LNCaP clone FGC (cell line): Measurements from ENCODE around the gene SLC22A7.
"Not testable (repeated sequence)": the region's sequence is repeated elsewhere in the genome, so short reads cannot be mapped to it uniquely, and the experiment has no call there.

Source experiments
- DNase-seq: peaks from one replicate; pipeline ENCODE4 v3.0.0-alpha.2; 2011; ENCODE audit warnings: low read depth
- H3K4me3 ChIP-seq: 2 replicates; pipeline ENCODE4 v1.5.1; 2011; ENCODE audit warnings: mild to moderate bottlenecking, low read depth, low read length, control low read depth
- TF ChIP-seq, protein P1 (sequence below): IDR thresholded peaks from 2 replicates; pipeline ENCODE4 v1.5.1; 2012; ENCODE audit warnings: mild to moderate bottlenecking; ENCODE audit not compliant: control insufficient read depth, insufficient read depth; ENCODE audit errors: extremely low read depth

Gene SLC22A7

DNA sequence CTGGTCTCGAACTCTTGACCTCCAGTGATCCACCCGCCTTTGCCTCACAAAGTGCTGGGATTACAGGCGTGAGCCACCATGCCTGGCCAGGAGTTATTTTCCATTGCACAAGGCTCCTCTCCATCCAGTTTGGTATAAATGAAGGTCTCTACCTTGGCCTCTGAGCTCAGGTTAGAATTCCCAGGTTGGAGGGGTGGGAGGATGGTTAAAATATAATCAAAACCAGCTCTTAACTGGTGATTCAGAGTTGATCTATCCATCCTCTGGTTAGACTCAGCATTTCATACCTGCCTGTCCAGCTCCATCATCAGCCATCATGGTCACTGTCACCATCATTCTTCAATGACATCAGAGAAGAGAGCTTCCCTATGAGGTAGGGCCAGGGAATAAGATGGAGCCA, 2.6 kb upstream of the SLC22A7 start:
- TF ChIP-seq, protein P1, sequence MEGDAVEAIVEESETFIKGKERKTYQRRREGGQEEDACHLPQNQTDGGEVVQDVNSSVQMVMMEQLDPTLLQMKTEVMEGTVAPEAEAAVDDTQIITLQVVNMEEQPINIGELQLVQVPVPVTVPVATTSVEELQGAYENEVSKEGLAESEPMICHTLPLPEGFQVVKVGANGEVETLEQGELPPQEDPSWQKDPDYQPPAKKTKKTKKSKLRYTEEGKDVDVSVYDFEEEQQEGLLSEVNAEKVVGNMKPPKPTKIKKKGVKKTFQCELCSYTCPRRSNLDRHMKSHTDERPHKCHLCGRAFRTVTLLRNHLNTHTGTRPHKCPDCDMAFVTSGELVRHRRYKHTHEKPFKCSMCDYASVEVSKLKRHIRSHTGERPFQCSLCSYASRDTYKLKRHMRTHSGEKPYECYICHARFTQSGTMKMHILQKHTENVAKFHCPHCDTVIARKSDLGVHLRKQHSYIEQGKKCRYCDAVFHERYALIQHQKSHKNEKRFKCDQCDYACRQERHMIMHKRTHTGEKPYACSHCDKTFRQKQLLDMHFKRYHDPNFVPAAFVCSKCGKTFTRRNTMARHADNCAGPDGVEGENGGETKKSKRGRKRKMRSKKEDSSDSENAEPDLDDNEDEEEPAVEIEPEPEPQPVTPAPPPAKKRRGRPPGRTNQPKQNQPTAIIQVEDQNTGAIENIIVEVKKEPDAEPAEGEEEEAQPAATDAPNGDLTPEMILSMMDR: no peak
- no peak overlapping the region for H3K4me3 ChIP-seq

DNA sequence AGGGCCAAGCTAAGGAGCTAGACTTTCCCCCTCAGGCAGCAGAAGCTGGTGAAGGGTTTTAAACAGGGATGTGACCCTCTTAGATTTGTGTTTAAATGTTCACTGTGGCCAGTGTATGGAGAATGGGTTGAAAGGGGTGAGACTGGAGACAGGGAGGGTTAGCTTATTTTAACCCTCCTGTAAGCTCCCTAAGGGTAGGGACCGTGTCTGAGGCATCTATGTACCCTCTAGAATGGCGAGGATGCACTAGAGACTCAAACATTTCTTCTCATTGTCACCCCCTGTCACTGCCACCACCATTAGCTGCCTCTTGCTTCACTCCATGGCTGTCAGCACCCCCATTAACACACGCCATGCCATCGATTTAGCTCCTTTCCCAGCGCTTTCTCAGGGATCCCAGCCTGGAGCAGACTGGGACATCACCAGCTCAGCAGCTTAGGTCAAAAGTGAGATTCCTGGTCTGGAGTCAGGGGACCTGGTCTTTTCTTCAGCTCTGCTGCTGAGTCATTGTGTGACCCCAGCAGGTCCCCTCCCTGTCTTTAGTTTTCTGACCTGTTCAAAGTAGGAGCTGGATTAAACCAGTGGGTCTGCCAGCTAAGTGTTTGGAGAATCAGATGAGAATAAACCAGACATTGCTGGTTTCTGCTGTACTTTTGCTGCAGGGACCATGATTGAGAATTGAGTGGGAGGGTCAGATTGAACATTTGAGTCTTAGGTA, 1.1 kb upstream of the SLC22A7 start:
- TF ChIP-seq, protein P1: no peak
- H3K4me3 ChIP-seq: no peak overlapping the region
- DNase-seq: no peak

More for the DNA sequence above, 2.6 kb upstream of the SLC22A7 start:
- no peak for DNase-seq

- DNase-seq: no peak
- TF ChIP-seq, protein P1: no peak
- H3K4me3 ChIP-seq: no peak overlapping the region
Observed at GRCh38 chr6:43298565-43299337, 691 bp downstream of the SLC22A7 start.

DNA sequence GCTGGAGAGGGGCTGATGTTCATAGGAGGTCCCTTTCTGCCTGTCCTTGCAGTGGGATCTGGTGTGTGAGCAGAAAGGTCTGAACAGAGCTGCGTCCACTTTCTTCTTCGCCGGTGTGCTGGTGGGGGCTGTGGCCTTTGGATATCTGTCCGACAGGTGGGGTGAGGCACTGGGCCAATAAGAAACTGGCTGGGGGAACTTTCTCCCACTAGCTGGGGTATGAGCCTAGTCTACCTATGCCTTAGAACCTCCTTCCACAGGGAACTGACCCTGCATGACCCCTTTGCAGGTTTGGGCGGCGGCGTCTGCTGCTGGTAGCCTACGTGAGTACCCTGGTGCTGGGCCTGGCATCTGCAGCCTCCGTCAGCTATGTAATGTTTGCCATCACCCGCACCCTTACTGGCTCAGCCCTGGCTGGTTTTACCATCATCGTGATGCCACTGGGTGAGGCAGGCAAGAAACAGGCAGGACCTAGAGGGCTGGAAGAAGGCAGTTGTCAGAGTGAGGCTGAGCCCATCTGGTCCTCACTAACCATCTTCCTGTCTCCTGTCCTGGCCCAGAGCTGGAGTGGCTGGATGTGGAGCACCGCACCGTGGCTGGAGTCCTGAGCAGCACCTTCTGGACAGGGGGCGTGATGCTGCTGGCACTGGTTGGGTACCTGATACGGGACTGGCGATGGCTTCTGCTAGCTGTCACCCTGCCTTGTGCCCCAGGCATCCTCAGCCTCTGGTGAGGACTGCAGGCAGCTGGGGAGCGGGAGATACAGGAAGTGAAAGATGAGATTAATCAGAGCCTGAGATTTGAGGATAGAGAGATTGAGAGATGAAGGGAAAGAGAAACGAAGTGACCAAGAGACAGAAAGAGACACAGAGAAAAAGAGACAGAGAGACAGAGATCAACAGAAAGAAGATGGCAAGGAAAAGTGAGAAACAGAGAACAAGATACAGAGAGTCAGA, 1.6 kb downstream of the SLC22A7 start:
- DNase-seq: no peak
- no peak overlapping the region for H3K4me3 ChIP-seq
- TF ChIP-seq, protein P1: no peak

DNA sequence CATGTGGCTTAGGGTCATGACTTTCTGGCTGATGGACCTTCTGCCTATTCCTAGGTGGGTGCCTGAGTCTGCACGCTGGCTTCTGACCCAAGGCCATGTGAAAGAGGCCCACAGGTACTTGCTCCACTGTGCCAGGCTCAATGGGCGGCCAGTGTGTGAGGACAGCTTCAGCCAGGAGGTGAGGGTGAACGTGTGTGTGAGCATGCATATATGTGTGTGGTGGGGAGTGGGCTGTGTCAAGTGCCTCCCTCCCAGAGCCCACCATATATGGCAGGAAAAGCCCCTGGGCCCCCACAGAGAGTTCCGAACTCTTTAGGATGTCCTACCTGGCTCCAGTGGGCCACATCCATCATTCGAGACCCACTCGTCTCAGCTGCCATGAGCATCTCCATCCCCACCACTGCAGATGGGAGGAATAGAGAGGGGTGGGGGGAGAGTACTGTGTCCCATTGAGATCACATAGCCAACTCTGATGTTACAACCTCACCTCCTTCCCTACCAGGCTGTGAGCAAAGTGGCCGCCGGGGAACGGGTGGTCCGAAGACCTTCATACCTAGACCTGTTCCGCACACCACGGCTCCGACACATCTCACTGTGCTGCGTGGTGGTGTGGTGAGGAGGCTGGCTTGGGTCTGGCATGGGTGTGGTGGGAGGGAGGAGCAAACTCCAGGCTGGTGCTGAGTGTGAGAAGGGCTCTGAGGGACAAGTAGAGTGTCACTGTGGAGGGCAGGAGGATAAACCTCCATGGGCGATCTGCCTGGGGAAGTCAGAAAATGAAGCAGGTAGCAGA, 3.2 kb downstream of the SLC22A7 start:
- H3K4me3 ChIP-seq: no peak overlapping the region
- DNase-seq: no peak
- TF ChIP-seq, protein P1: no peak

- DNase-seq: no peak
- TF ChIP-seq, protein P1: no peak
Observed at GRCh38 chr6:43302126-43302525, 4.1 kb downstream of the SLC22A7 start.

DNA sequence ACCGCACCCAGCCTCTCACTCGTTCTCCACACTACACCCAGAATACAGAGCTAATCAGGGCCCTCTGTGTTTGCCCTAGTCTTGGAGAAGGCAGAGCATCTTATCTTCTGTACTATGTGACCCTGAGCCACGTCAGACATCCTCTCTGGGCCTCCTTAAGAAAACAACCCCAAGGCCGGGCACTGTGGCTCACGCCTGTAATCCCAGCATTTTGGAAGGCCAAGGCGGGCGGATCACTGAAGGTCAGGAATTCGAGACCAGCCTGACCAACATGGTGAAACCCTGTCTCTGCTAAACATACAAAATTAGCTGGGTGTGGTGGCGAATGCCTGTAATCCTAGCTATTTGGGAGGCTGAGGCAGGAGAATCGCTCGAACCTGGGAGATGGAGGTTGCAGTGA, 4.9 kb downstream of the SLC22A7 start:
- H3K4me3 ChIP-seq, DNase-seq: not testable (repeated sequence)

More at GRCh38 chr6:43302126-43302525, 4.1 kb downstream of the SLC22A7 start:
- H3K4me3 ChIP-seq: no peak overlapping the region
